Lower lobe of right lung (tissue), 2 donors: ENCODE measurements around the gene PTGIS. TPM values are rescaled to one million over a fixed set of nuclear protein-coding genes. Genes with fewer than 3 reads are reported as not detected.
A peak's percentile ranks its signal among the peaks of the same experiment; 100 is the strongest.

Experiments
- ATAC-seq, 2 donors: fragments of 200-7000 bp; cut with Tn5 transposase; one replicate each; pipeline ENCODE4 v1.9.1; 2020 to 2022; ENCODE audit warnings: mild to moderate bottlenecking in 2 of 2, moderate library complexity in 2 of 2
- DNase-seq: peaks from one replicate; pipeline ENCODE4 v3.0.0-alpha.2; 2020
- H3K27ac ChIP-seq: fragments of 200-600 bp; one replicate; pipeline ENCODE4 v1.8.0; 2022
- H3K27me3 ChIP-seq: fragments of 200-600 bp; one replicate; pipeline ENCODE4 v1.8.0; 2022; ENCODE audit warnings: low read depth
- H3K36me3 ChIP-seq: fragments of 200-600 bp; one replicate; pipeline ENCODE4 v1.8.0; 2022; ENCODE audit warnings: mild to moderate bottlenecking
- H3K4me1 ChIP-seq: fragments of 200-600 bp; one replicate; pipeline ENCODE4 v1.8.0; 2022
- H3K4me3 ChIP-seq: fragments of 200-600 bp; one replicate; pipeline ENCODE4 v1.8.0; 2022; ENCODE audit warnings: mild to moderate bottlenecking
- H3K9me3 ChIP-seq: fragments of 200-600 bp; one replicate; pipeline ENCODE4 v1.8.0; 2022
- CTCF ChIP-seq: fragments of 200-600 bp; IDR thresholded peaks from one replicate; pipeline ENCODE4 v1.8.0; 2022; ENCODE audit warnings: antibody characterized with exemption, mild to moderate bottlenecking
- intact Hi-C: fragments of 100-400 bp; cut with DNase I; formaldehyde crosslinking; loops from one replicate; pipeline ENCODE4 v1.11.0; 2022
- total RNA-seq: library from RNA; stranded (reverse); fragmentation: NEBNext Ultra II Directional; extraction: Animal tissue kit (Norgen Biotek cat#: 25700); gene quantifications from one replicate; pipeline ENCODE4 v1.2.1, GENCODE V29; 2021
- donor health status: DM: no; HTN: yes; CAD: no; lungs with severe emphysema.

Gene PTGIS
- total RNA-seq, 1 donor from 2014 or later, result 41.2 TPM

- intact Hi-C loops, result loop anchor here (10.0 kb wide), 1 partner anchor 60 kb away; no protein-coding TSS in a partner anchor
- no peaks in the 10 kb centered on the region for H3K9me3 ChIP-seq
- H3K4me1 ChIP-seq, result no peaks in the 10 kb centered on the region
- H3K27me3 ChIP-seq, result no peaks in the 10 kb centered on the region
- TF ChIP-seq CTCF, result no peak
- no peak overlapping the region for H3K27ac ChIP-seq
- ATAC-seq (no peak), DNase-seq (no peak)
- peaks cover 4% of the 10 kb centered on the region for H3K36me3 ChIP-seq
- H3K4me3 ChIP-seq, result no peak overlapping the region
Measured at GRCh38 chr20:49544535-49544934, 23.4 kb downstream of the PTGIS start.

DNA sequence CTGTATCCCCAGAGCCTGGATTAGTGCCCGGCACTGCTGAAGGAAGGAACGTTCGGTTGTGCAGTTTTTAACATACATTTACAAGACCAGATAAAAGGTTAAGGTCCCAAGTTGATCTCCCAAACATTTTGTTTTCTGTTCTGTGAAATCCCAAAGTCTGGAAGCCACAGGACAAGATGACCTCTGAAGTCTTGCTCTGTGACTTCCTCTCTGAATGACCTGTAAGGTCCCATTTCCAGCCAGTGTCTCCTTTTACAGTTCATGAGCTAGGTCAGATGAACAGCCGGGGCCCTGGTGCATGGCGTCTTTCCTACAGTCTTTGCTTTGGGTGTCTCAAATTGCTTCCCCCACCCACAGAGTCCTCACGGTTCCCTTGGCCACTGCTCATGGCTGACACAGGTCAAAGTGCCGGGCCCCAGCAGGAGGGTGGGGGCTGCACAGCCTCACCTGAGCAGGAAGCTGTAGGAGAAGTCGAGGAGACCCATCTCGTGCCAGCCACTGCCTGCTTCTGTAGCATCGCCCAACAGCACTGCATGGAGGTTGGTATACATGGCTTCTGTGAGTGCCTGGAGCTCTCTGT, 24.0 kb downstream of the PTGIS start:
- DNase-seq (no peak), ATAC-seq (no peak)
- Histone ChIP-seq H3K27me3 (no peaks in the 10 kb centered on the region), H3K36me3 (peaks cover 4% of the 10 kb centered on the region), H3K9me3 (no peaks in the 10 kb centered on the region), H3K27ac (no peak overlapping the region), H3K4me3 (no peak overlapping the region), H3K4me1 (no peaks in the 10 kb centered on the region)
- no peak for TF ChIP-seq CTCF
- intact Hi-C loops, result loop anchor here (10.0 kb wide), 1 partner anchor 61 kb away; no protein-coding TSS in a partner anchor

DNA sequence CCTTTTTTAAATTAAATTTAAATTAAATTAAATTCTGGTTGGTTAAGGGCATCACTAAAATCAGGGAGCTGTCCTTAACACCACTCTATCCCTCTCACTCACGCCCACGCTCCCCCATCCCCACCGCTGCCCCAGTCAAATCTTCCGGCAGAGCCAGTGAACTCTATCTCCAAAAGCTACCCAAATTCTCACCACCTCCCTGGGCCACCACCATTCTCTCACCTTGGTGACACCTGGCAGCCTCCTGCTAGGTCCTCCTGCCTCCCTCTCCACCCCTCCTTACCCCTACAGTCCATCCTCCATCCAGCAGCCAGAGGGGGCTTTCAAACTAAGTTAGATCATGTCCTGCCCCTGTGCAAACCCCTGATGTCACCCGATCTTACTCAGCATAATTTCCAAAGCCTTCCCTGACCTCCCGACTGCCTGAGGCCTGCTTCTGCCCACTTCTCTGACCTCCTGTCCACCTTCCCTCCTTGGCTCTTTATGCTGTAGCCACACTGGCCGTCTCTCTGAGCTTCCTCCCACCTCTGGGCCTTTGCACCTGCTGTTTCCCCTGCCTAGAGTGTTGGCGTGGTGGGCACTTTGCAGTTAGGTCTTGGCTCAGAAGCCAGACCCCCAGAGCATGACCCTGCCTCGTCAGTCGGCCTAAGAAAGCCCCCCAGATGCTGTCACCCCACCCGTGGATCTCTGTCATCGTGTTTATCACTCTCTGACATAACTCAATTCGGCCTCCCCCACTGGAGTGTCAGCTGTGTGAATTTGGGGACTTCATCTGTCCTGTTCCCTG, 24.7 kb downstream of the PTGIS start:
- Histone ChIP-seq H3K4me1 (no peaks in the 10 kb centered on the region), H3K27ac (no peak overlapping the region), H3K9me3 (no peaks in the 10 kb centered on the region), H3K4me3 (no peak overlapping the region), H3K27me3 (no peaks in the 10 kb centered on the region), H3K36me3 (peaks cover 4% of the 10 kb centered on the region)
- ATAC-seq (no peak), DNase-seq (no peak)
- TF ChIP-seq CTCF, result no peak
- intact Hi-C loops, result loop anchor here (10.0 kb wide), 1 partner anchor 62 kb away; no protein-coding TSS in a partner anchor

GRCh38 chr20:49542514-49542991, 25.4 kb downstream of the PTGIS start:
- DNase-seq, result no peak
- TF ChIP-seq CTCF, result no peak

GRCh38 chr20:49541733-49542513, 26.0 kb downstream of the PTGIS start:
- H3K9me3 ChIP-seq, result no peaks in the 10 kb centered on the region
- peak; percentile 84 for TF ChIP-seq CTCF
- H3K4me3 ChIP-seq, result no peak overlapping the region
- no peaks in the 10 kb centered on the region for H3K27me3 ChIP-seq
- no peak overlapping the region for H3K27ac ChIP-seq
- H3K36me3 ChIP-seq, result no peaks in the 10 kb centered on the region
- peak; percentile 67 for DNase-seq
- intact Hi-C loops, result loop anchor here (10.0 kb wide), 1 partner anchor 63 kb away; no protein-coding TSS in a partner anchor
- peak; percentile 73 to 80 for ATAC-seq
- no peaks in the 10 kb centered on the region for H3K4me1 ChIP-seq

More at GRCh38 chr20:49542514-49542991, 25.4 kb downstream of the PTGIS start:
- Histone ChIP-seq H3K4me1 (no peaks in the 10 kb centered on the region), H3K36me3 (no peaks in the 10 kb centered on the region), H3K27me3 (no peaks in the 10 kb centered on the region), H3K9me3 (no peaks in the 10 kb centered on the region), H3K27ac (no peak overlapping the region), H3K4me3 (no peak overlapping the region)
- ATAC-seq, result peak in 1 of 2 donors; percentile 6
- intact Hi-C loops, result loop anchor here (10.0 kb wide), 1 partner anchor 62 kb away; no protein-coding TSS in a partner anchor
